DND-41 (cell line): ENCODE measurements around the gene CNTNAP3.
"Not testable (repeated sequence)": the region's sequence is repeated elsewhere in the genome, so short reads cannot be mapped to it uniquely, and the experiment has no call there.

Experiments
- EZH2 ChIP-seq: IDR thresholded peaks from 3 replicates; pipeline ENCODE4 v1.6.1; 2012; ENCODE audit warnings: borderline replicate concordance, low read depth, mild to moderate bottlenecking, moderate library complexity, low read length, inconsistent platforms; ENCODE audit not compliant: severe bottlenecking
- TF ChIP-seq, protein P1 (sequence below): IDR thresholded peaks from 2 replicates; pipeline ENCODE4 v1.5.1; 2012; ENCODE audit warnings: borderline replicate concordance, low read length, moderate library complexity, mild to moderate bottlenecking; ENCODE audit not compliant: poor library complexity, severe bottlenecking; ENCODE audit errors: extremely low read depth

DNA sequence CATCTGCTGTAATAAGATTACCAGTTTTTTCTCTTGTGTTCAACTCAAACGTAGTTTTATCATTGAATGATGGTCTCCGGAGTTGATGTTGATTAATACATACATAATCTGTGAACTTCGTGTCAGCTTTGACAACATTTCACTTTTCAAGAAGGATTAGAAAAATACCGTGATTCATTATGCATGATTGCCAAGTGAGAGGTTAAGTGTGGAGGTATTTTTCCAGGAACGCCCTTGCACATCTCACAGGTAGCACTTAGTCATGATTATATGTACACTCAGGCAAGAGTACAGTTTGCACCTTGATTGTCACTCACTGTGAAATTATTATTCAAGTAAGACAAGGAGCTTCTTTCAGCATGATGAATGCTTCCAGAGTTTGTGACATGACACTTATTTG lies 202.7 kb downstream of the CNTNAP3 start:
- TF ChIP-seq, protein P1, sequence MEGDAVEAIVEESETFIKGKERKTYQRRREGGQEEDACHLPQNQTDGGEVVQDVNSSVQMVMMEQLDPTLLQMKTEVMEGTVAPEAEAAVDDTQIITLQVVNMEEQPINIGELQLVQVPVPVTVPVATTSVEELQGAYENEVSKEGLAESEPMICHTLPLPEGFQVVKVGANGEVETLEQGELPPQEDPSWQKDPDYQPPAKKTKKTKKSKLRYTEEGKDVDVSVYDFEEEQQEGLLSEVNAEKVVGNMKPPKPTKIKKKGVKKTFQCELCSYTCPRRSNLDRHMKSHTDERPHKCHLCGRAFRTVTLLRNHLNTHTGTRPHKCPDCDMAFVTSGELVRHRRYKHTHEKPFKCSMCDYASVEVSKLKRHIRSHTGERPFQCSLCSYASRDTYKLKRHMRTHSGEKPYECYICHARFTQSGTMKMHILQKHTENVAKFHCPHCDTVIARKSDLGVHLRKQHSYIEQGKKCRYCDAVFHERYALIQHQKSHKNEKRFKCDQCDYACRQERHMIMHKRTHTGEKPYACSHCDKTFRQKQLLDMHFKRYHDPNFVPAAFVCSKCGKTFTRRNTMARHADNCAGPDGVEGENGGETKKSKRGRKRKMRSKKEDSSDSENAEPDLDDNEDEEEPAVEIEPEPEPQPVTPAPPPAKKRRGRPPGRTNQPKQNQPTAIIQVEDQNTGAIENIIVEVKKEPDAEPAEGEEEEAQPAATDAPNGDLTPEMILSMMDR = not testable (repeated sequence)
- not testable (repeated sequence) for TF ChIP-seq EZH2
